Measurements from ENCODE around the gene POLR2L. TPM values are rescaled to one million over a fixed set of nuclear protein-coding genes. Genes with fewer than 3 reads are reported as not detected.

POLR2L gene
- total and polyA plus RNA-seq, 10 donors, result 24.6 to 131 (median 66.2) TPM

DNA sequence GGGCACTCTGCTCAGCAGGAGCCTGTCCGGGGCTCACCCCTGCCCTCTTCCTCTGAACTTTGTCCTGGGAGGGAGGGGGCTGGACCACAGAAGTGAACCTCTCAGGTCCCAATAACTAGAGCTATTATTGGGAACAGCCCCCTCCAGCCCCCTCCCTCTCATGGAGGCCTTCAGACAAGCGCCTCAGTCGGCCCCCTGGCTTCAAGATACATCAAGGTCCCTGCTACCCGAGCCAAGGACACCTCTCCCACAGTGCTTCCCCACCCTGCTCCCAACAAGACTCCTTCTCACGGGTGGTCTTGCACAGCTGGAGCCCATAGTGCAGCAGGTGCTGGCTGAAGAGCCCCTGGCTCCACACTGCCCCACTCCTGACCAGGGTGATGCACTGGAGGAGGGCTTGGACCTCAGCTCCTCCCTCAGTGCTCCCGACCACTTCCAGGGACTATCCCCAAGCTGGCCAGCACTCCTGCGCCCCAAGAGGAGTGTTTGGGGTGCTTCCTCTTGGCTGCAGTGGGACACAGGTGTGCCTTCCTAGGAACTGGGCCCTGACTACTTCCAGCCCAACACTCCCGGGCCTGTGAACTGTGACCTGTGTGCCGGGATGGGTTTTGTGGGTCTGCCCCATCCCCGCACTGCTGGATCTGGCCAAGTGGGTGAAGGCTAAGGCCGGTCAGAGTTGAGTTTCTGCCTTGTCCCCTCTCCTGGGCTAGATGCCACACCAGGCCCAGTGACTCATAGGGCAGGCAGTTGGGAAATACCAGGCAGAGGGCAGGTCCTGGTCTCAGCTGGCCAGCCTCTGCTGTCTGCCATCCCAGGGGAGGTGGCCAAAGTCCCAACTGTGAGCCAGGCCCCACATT, 21.4 kb downstream of the POLR2L start:
- 45 to 67% (median 55%) methylated on average over 9 to 11 of the region's 11 CpGs for WGBS, 5 donors
- DNase-seq, result peak; percentile 88
- no peaks in the 10 kb centered on the region for H3K27me3 ChIP-seq (replicated peaks in 1 of 7)
- intact Hi-C loops (cut with DNase I; ENCODE audit: low total_unique reads), result no loop called here
- H3K9me3 ChIP-seq, result no peaks in the 10 kb centered on the region
- peaks cover 0 to 48% (median 34%) of the 10 kb centered on the region in 6 donors for H3K36me3 ChIP-seq
- peaks cover 16 to 69% (median 48%) of the 10 kb centered on the region in 6 donors for H3K4me1 ChIP-seq
- peak overlapping the region; percentile 58 to 97 (median 84) for H3K4me3 ChIP-seq
- peak; percentile 31 to 74 (median 71) for TF ChIP-seq POLR2AphosphoS5 (IDR thresholded peaks at IDR 0.05)
- TF ChIP-seq, protein P1, sequence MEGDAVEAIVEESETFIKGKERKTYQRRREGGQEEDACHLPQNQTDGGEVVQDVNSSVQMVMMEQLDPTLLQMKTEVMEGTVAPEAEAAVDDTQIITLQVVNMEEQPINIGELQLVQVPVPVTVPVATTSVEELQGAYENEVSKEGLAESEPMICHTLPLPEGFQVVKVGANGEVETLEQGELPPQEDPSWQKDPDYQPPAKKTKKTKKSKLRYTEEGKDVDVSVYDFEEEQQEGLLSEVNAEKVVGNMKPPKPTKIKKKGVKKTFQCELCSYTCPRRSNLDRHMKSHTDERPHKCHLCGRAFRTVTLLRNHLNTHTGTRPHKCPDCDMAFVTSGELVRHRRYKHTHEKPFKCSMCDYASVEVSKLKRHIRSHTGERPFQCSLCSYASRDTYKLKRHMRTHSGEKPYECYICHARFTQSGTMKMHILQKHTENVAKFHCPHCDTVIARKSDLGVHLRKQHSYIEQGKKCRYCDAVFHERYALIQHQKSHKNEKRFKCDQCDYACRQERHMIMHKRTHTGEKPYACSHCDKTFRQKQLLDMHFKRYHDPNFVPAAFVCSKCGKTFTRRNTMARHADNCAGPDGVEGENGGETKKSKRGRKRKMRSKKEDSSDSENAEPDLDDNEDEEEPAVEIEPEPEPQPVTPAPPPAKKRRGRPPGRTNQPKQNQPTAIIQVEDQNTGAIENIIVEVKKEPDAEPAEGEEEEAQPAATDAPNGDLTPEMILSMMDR (IDR thresholded peaks at IDR 0.05 in 8 of 11, conservative IDR thresholded peaks at IDR 0.05 in 3 of 11), result no peak
- peak overlapping the region; percentile 35 to 100 (median 98) for H3K27ac ChIP-seq

DNA sequence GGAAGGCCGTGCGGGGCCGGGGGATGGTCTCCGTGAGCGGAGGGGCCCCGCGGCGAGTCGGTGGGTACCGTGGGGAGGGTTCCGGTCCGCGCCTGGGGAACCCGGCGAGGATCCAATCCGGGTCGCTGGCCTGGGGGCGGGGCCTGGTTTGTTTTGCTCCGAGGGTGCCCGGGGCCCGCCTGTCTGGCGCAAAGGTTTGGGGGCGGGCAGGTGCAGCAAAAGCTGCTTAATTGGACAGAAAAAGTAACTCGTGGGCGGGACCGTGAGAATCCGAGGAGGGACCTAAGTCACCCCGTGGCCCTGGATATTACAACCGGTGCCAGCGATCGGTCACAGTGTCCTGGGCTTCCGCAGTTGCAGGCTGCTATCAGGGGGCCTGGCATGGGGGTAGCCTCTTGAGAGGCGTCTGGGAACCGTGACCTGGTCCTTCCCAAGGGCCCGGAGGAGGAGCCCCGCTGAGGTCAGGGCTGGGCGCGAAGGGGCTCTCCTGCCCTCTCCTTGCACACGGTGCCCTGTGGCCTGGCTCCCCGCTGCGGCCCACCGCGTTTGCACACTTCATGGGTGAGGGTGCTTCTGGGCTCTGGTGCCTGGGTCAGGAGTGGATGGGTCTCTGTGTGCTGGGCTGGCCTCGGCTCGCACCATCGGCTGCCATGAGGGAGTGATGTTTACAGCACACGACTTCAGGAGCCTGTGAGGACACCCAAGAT, 22.2 kb downstream of the POLR2L start:
- H3K4me3 ChIP-seq, result peak overlapping the region; percentile 58 to 97 (median 84)
- peak overlapping the region; percentile 74 to 100 (median 98) for H3K27ac ChIP-seq
- H3K9me3 ChIP-seq, result no peaks in the 10 kb centered on the region
- H3K27me3 ChIP-seq (replicated peaks in 1 of 7), result no peaks in the 10 kb centered on the region
- 2 to 5% (median 3%) methylated on average over 31 to 47 of the region's 47 CpGs for WGBS, 5 donors
- H3K4me1 ChIP-seq, result peaks cover 16 to 61% (median 44%) of the 10 kb centered on the region in 6 donors
- intact Hi-C loops (cut with DNase I; ENCODE audit: low total_unique reads), result no loop called here
- TF ChIP-seq POLR2A (IDR thresholded peaks at IDR 0.05), result no peak
- TF ChIP-seq, protein P1 (IDR thresholded peaks at IDR 0.05 in 8 of 11, conservative IDR thresholded peaks at IDR 0.05 in 3 of 11), result no peak
- TF ChIP-seq POLR2AphosphoS5 (IDR thresholded peaks at IDR 0.05), result peak; percentile 5 to 76 (median 46)
- H3K36me3 ChIP-seq, result peaks cover 0 to 47% (median 32%) of the 10 kb centered on the region in 6 donors
- DNase-seq, result peak; percentile 99

DNA sequence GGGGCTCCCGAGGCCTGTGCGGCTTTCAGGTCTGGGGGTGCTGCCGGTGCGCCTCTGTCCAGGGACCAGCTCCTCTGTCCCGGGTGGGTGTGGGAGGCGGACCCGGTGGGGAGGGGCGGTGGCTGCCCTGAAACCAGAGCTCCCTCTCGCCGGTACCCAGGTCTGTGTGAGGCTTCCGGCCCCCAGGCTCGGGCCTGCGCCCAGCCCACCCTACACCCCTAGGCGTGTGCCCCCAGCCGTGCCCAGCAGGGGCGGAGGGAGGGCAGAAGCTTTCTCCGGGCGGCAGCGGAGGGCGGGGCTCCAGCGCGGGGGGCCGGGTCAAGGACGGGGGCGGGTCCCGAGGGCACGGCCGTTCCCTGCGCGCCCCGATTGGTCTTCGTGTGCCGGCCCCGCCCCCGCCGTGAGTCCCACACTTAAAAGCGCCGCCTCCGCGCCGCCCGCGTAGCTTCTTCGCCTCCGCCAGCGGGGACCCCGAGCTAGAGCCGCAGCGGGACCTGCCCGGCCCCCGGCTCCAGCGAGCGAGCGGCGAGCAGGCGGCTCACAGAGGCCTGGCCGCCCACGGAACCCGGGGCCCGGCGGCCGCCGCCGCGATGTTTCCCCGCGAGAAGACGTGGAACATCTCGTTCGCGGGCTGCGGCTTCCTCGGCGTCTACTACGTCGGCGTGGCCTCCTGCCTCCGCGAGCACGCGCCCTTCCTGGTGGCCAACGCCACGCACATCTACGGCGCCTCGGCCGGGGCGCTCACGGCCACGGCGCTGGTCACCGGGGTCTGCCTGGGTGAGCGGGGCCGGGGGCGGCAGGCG, 23.0 kb downstream of the POLR2L start:
- intact Hi-C loops (cut with DNase I; ENCODE audit: low total_unique reads), result no loop called here
- peak; percentile 51 to 83 (median 62) for TF ChIP-seq POLR2A (IDR thresholded peaks at IDR 0.05)
- TF ChIP-seq POLR2AphosphoS5 (IDR thresholded peaks at IDR 0.05), result peak; percentile 90 to 94 (median 93)
- TF ChIP-seq, protein P1 (IDR thresholded peaks at IDR 0.05 in 8 of 11, conservative IDR thresholded peaks at IDR 0.05 in 3 of 11), result peak in 10 of 11 experiments; percentile 19 to 63 (median 52)

More for the DNA sequence above, 23.0 kb downstream of the POLR2L start:
- peak overlapping the region; percentile 74 to 100 (median 98) for H3K27ac ChIP-seq
- peaks cover 16 to 54% (median 43%) of the 10 kb centered on the region in 6 donors for H3K4me1 ChIP-seq
- peaks cover 0 to 47% (median 24%) of the 10 kb centered on the region in 6 donors for H3K36me3 ChIP-seq
- no peaks in the 10 kb centered on the region for H3K9me3 ChIP-seq
- peak overlapping the region; percentile 58 to 97 (median 84) for H3K4me3 ChIP-seq
- peak; percentile 98 for DNase-seq
- H3K27me3 ChIP-seq (replicated peaks in 1 of 7), result no peaks in the 10 kb centered on the region
- WGBS, 5 donors, result 1% methylated on average over 47 to 96 of the region's 96 CpGs

All from spleen (tissue), 11 donors.